ENCODE measurements around the gene WIPF2. TPM values are rescaled to one million over a fixed set of nuclear protein-coding genes. Genes with fewer than 3 reads are reported as not detected.

WIPF2 gene
- total and polyA plus RNA-seq, 5 experiments from 2014 or later = 6.4 to 32.7 (median 7.5) TPM

DNA sequence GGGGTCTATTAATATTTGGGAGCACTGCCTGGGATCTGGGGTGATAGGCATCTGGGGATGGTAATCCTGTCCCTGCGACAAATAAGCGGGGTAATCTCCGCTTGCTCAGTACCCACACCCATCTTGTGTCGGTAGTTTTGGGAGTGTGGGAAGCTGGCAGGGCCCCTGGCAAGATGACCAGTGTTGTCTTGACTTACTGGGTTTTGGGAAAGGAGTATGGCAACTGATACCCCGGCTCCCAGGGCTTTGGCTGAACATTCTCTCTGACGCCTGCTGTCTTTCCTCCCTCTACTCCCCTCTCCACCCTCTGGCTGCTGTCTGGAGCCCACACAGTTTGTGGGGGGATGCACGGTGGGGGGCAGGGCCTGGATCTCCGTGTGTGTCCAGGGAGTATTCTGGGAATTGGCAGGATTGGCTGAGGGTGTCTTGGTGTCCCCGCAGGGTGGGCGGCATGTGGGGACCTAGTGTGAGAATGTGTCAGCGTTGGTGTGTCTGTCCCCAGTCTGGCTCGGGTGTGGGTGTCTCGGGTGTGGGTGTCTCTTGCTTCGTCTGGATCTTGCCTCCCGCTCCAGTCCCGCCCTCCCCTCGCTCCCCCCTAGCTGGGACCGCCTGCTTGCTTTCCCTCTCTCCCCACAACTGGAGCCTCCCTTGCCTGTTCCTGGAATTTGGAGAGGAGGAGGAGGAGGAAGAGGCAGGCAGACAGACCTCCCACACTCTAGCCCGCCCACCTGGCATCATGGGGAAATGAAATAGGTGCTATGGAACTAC, 101.8 kb downstream of the WIPF2 start:
- H3K27me3 Mint-ChIP-seq = peaks cover 0 to 6% (median 0%) of the 10 kb centered on the region in 5 donors
- H3K4me1 Mint-ChIP-seq = peaks cover 54 to 89% (median 83%) of the 10 kb centered on the region in 4 donors
- peak in 4 of 10 donors; percentile 34 to 68 (median 43) for DNase-seq
- ATAC-seq = no peak
- peak overlapping the region; percentile 83 to 97 (median 96) for H3K4me3 Mint-ChIP-seq
- POLR2A ChIA-PET = interaction anchor here (1.0 to 28.1 kb wide), 9 partner anchors 5 to 283 kb away, joined by 4 to 458 read pairs (median 14); partner anchors contain the start of genes CCR7 and RARA
- peaks cover 0 to 5% (median 0%) of the 10 kb centered on the region in 9 donors for H3K9me3 Mint-ChIP-seq
- H3K27ac Mint-ChIP-seq = peak overlapping the region; percentile 98 to 100 (median 100)
- H3K36me3 Mint-ChIP-seq = peaks cover 0 to 2% (median 0%) of the 10 kb centered on the region in 3 donors

DNA sequence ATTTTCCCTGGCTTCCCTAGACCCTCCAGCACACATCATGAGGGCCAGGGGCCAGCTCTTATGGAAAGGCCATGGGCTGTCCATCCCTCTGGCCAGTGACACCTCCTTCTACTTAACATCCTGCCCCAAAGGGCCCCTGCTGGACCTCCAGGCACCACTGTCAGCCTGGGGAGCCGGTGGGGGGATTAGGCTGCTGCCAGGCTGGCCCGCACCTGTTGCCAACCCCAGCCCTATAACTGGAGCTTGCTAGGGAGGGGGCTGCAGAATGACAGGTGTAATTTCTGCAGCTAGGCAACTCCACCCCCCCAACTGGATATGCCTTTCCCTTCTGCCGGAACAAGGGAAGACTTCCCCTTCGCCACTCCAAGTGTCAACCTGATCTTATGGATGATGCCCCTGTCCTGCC, 102.4 kb downstream of the WIPF2 start:
- Mint-ChIP-seq H3K4me1 (peaks cover 54 to 89% (median 86%) of the 10 kb centered on the region in 4 donors), H3K36me3 (peaks cover 0 to 2% (median 0%) of the 10 kb centered on the region in 3 donors), H3K4me3 (peak overlapping the region; percentile 83 to 97 (median 96)), H3K27ac (peak overlapping the region; percentile 98 to 100 (median 100)), H3K27me3 (peaks cover 0 to 6% (median 0%) of the 10 kb centered on the region in 5 donors), H3K9me3 (peaks cover 0 to 5% (median 0%) of the 10 kb centered on the region in 9 donors)
- DNase-seq (peak in 2 of 10 donors; percentile 19 to 63), ATAC-seq (no peak)
- POLR2A ChIA-PET = interaction anchor here (0.6 to 28.1 kb wide), 10 partner anchors 5 to 1264 kb away, joined by 4 to 458 read pairs (median 12); partner anchors contain the start of gene RARA

DNA sequence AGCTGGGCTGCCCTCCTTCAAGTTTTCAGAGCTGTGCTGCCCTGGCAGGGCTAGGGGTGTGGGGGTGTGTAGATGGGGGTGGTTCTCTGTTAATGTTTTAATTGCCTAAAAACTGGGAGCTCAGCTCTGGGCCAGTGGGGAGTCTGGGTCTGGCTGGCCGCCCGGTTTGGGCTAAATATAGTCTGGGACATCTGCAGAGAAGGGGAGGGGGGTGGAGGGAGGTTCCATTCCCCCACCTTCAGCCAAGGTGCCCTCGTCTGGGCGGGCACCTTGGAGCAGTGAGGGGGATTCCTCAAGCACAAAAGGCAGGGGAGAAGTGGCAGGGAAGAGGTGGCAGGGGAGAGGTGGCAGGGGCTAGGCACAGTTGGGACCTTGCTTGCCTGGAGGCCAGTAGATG, 102.9 kb downstream of the WIPF2 start:
- ATAC-seq = peak in 1 of 2 donors; percentile 0
- Mint-ChIP-seq H3K36me3 (peaks cover 0 to 2% (median 0%) of the 10 kb centered on the region in 3 donors), H3K4me3 (peak overlapping the region; percentile 83 to 97 (median 96)), H3K9me3 (peaks cover 0 to 5% (median 0%) of the 10 kb centered on the region in 9 donors), H3K27me3 (peaks cover 0 to 6% (median 0%) of the 10 kb centered on the region in 5 donors), H3K4me1 (peaks cover 55 to 91% (median 89%) of the 10 kb centered on the region in 4 donors), H3K27ac (peak overlapping the region; percentile 98 to 100 (median 100))
- DNase-seq = peak in 4 of 10 donors; percentile 54 to 69 (median 64)
- POLR2A ChIA-PET = interaction anchor here (0.6 to 28.1 kb wide), 13 partner anchors 4 to 1265 kb away, joined by 3 to 458 read pairs (median 9); partner anchors contain the start of gene RARA

DNA sequence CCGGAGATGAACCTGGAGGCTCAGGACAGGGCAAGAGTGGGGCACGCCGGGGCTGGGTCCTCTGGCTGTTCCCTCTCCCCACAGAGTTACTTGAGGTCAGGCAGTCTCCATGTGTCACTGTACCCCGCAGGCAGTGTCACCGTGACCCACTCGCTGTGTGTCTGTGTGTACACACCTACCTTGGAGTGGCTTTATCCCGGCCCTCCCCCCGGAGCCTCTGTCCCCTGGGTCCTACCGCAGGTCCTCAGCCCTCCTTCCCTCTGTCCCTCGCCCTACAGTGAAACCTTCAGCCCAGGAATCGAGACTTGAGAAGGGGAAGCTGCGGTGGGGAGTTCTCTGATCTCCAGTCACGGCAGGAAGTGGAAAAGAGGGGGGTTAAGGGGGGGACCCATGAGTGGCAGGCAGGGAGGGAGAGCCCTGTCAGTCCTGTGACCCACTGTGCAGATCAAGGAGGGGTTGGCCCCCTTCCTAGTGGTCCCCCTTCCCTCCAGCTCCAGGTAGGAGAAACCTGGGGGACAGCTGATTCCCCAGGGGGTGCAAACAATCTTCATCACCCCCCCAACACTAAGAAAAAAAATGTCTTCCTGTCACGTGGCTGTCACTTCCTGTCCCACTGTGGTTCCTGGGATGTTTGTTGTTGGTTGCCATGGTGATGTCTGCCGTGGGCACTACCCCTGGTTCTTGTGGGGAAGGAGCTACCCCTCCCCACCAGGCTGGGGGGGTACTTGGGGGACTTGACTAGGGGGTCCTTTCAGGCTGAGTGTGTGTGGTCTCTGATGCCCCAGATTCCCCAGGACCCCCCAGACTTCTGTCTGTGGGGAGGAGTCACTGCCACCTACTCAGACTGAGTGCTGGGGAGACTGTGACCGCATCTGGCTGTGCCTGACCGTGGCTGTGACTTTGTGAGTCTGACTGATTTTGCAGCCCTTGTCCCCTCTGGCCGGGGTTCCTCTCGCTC, 103.5 kb downstream of the WIPF2 start:
- POLR2A ChIA-PET = interaction anchor here (0.5 to 28.1 kb wide), 19 partner anchors 4 to 1955 kb away, joined by 3 to 458 read pairs (median 5); partner anchors contain the start of genes EIF1, NR1D1 and RARA
- Mint-ChIP-seq H3K4me3 (peak overlapping the region; percentile 83 to 97 (median 96)), H3K9me3 (peaks cover 0 to 5% (median 0%) of the 10 kb centered on the region in 9 donors), H3K27ac (peak overlapping the region; percentile 98 to 100 (median 100)), H3K4me1 (peaks cover 60 to 96% (median 89%) of the 10 kb centered on the region in 4 donors), H3K36me3 (peaks cover 0 to 2% (median 0%) of the 10 kb centered on the region in 3 donors), H3K27me3 (peaks cover 0 to 6% (median 0%) of the 10 kb centered on the region in 5 donors)
- DNase-seq = peak; percentile 74 to 100 (median 97)
- peak; percentile 31 to 40 for ATAC-seq

DNA sequence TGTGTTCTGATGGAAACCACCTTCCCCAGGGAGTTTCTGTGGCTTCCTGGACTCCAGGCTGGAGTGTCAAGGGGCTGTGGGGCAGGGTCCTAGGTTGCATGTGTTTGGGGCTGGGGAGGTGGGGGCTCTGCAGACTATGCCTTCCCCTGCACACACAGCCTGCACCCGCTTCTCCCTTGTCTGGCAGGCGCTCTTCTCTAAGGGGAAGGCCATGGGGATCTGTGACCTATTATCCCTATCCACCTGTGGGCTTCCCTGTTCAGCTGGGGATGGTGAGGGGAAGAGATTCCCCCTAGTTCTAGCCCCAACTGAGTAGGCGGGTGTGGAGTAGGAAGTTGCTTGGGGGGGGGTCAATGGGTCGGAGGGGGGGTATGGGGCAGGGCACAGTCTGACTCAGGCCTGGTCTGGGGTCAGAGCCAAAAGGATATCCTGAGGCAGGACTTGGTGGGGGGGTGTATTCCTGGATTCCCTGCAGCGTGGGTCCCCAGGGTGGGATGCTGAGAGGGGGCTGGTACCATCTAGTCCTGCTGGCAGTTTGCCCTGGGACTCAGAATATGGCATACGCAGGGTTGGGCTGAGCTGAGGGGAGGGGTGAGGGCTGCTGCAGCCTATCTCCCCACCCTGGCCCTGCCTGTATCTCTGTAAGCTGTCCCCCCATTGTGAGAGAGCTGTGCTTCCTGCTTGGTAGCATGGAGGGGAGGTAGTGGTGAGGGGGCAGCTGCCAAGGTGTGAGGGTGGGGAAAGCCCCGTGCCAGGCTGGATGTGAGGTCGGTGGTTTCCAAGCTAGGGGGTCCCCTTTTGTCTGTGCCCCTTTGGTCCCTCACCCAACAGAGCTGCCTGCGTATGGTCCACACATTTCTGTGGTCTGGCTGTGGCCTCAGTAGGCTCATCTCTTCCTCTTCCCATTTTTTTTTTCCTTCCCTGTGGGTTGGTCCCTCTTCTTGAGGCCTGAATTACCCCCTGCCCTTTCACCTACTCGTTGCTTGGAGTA, 104.6 kb downstream of the WIPF2 start:
- Mint-ChIP-seq H3K4me1 (peaks cover 62 to 97% (median 94%) of the 10 kb centered on the region in 4 donors), H3K9me3 (peaks cover 0 to 5% (median 0%) of the 10 kb centered on the region in 9 donors), H3K27me3 (peaks cover 0 to 6% (median 0%) of the 10 kb centered on the region in 5 donors), H3K4me3 (peak overlapping the region; percentile 83 to 97 (median 96)), H3K27ac (peak overlapping the region; percentile 98 to 100 (median 100)), H3K36me3 (peaks cover 0 to 2% (median 0%) of the 10 kb centered on the region in 3 donors)
- ATAC-seq = peak; percentile 43 to 61
- peak; percentile 64 to 94 (median 88) for DNase-seq
- POLR2A ChIA-PET = interaction anchor here (0.5 to 28.1 kb wide), 18 partner anchors 3 to 1366 kb away, joined by 3 to 458 read pairs (median 6); partner anchors contain the start of genes EIF1, KRTAP4-12, NR1D1 and RARA

DNA sequence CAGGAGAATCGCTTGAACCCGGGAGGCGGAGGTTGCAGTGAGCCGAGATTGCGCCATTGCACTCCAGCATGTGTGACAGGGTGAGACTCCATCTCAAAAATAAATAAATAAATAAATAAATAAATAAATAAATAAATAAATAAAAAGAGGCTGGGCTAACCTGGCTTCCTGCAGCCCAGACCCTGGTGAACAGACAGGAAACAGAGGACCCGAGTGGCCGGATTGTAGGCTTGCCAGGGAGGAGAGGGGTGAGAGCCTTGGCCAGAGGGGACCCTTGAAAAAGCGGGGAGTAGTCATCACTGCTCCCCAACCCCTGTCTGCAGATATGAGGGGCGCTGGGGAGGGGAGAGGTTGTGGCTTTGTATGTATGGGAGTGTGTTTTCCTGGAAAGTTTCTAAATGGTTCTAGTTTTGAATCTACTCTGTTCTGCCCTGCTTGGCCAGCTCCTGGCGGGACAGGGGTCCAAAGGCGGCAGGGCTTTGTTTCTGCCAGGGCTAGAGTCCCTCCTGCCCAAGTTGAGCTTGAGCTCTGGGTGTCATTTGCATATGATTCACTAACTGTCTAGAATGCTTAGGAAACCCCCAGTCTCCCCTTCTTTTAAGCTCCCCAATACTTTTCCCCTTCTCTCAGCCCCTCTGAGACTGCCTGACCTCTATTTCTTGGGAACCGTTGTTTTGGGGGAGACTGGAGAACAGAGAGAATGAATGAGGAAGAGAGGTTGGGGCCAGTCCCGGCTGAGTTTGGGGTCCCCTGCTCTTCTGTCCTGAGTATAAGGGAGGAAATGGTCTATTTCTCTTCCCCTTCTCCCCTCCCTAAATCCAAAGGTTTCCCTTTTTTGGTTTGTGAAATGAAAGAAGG, 106.3 kb downstream of the WIPF2 start:
- peak overlapping the region; percentile 98 to 100 (median 100) for H3K27ac Mint-ChIP-seq
- H3K9me3 Mint-ChIP-seq = peaks cover 0 to 5% (median 0%) of the 10 kb centered on the region in 9 donors
- H3K36me3 Mint-ChIP-seq = peaks cover 0 to 2% (median 0%) of the 10 kb centered on the region in 3 donors
- H3K27me3 Mint-ChIP-seq = peaks cover 0 to 6% (median 0%) of the 10 kb centered on the region in 5 donors
- peaks cover 57 to 96% (median 95%) of the 10 kb centered on the region in 4 donors for H3K4me1 Mint-ChIP-seq
- ATAC-seq (no peak), DNase-seq (peak in 3 of 10 donors; percentile 27 to 64 (median 37))
- peak overlapping the region; percentile 71 to 96 (median 88) for H3K4me3 Mint-ChIP-seq
- POLR2A ChIA-PET = interaction anchor here (0.7 to 28.1 kb wide), 8 partner anchors 1 to 279 kb away, joined by 3 to 458 read pairs (median 8); partner anchors contain the start of genes NR1D1 and RARA

DNA sequence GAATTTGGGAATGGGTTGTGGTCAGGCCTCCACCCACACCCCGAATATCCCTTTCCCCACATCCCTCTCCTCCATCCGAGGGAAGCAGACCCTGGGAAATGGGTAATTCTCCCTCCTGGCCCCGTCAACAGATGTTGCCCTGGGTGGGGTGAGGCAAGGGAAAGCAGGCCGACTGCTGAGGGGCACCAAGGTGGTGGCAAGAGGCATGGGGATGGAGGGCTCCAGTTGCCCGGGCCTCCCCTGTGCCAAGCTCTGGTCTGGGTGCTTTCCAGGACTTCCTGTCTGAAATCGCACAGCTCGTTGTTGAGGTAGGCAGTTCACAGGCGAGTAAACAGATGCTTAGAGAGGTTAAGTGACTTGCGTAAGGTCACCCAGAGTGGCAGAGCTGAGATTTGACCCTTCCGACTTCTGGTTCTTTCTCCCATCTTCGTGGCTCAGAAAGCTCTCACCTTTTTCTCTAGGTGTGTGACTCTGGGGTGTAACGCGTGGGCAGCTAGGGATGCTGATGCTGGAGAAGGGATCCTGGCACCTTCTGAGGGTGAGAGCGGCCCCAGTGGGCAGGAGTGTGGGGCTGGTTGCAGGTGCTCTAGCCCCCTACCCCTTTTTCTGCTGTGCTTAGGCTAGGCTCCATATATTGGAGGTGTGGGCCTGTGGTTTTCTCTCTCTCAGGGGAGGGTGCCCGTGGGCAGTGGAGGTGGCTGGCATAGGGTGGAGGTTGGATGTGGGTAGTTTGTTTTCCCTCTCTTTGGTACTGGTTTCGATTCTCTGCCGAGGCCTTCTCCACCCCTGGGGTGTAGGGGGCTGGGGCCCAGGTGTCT, 107.1 kb downstream of the WIPF2 start:
- Mint-ChIP-seq H3K4me3 (peak overlapping the region; percentile 71 to 92 (median 88)), H3K36me3 (peaks cover 0 to 2% (median 2%) of the 10 kb centered on the region in 3 donors), H3K4me1 (peaks cover 58 to 96% (median 95%) of the 10 kb centered on the region in 4 donors), H3K9me3 (peaks cover 0 to 5% (median 0%) of the 10 kb centered on the region in 9 donors), H3K27ac (peak overlapping the region; percentile 98 to 100 (median 100)), H3K27me3 (peaks cover 0 to 6% (median 0%) of the 10 kb centered on the region in 5 donors)
- POLR2A ChIA-PET = interaction anchor here (0.7 to 28.1 kb wide), 10 partner anchors 0 to 278 kb away, joined by 3 to 458 read pairs (median 5); partner anchors contain the start of genes NR1D1 and RARA
- DNase-seq = peak in 9 of 10 donors; percentile 53 to 78 (median 63)
- peak; percentile 13 to 24 for ATAC-seq

DNA sequence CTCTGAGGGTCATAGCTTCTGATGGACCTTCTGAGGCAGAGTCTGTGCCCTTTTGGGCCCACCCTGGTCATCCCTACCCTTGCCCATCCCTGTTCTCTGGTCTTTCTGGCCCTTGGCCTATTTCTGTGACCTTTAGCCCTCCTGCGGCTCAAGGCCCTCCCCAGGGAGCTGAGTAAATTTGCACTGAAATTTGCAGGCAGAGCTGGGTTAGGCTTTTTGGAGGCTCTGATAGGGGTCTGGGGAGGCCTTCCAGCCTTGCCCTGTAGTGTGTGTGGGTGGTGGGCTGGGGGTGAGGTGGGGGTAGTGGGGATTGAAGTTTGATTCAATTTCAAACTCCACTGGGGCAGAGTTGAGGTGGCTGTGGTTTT, 107.7 kb downstream of the WIPF2 start:
- Mint-ChIP-seq H3K27ac (peak overlapping the region; percentile 98 to 100 (median 100)), H3K4me1 (peaks cover 56 to 96% (median 95%) of the 10 kb centered on the region in 4 donors), H3K9me3 (peaks cover 0 to 5% (median 0%) of the 10 kb centered on the region in 9 donors), H3K4me3 (peak overlapping the region; percentile 71 to 92 (median 88)), H3K36me3 (peaks cover 0 to 7% (median 2%) of the 10 kb centered on the region in 3 donors), H3K27me3 (peaks cover 0 to 6% (median 0%) of the 10 kb centered on the region in 5 donors)
- POLR2A ChIA-PET = interaction anchor here (1.2 to 28.1 kb wide), 6 partner anchors 1 to 227 kb away, joined by 3 to 458 read pairs (median 146); partner anchors contain the start of genes NR1D1 and RARA
- no peak for ATAC-seq
- DNase-seq = no peak

DNA sequence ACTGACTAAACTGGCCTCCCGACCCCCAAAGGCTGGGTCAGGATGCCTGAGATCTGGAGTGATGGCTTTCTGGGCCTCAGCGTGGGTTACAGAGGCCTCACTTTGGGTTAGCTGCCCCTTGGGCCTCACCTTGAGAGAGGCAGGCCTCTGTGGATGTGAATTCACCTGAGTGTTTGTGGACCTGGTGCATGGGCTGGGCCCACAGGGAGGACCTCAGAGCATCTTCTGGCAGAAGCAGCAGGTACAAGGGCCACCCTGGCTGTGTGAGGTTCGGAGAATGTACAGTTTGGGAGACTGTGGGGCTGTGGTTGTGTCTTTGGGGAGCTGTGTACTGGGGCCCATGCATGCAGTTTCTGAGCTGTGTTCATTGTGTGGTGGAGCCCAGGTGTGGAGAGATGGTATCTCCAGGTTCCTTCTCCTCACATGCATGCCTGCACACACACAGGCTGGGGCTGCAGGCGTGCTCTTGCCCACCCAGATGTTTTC, 108.2 kb downstream of the WIPF2 start:
- Mint-ChIP-seq H3K9me3 (peaks cover 0 to 5% (median 0%) of the 10 kb centered on the region in 9 donors), H3K27me3 (peaks cover 0 to 6% (median 0%) of the 10 kb centered on the region in 5 donors), H3K27ac (peak overlapping the region; percentile 98 to 100 (median 100)), H3K4me3 (peak overlapping the region; percentile 50 to 92 (median 88)), H3K36me3 (peaks cover 0 to 8% (median 2%) of the 10 kb centered on the region in 3 donors), H3K4me1 (peaks cover 54 to 93% (median 92%) of the 10 kb centered on the region in 4 donors)
- DNase-seq (peak in 1 of 10 donors; percentile 58), ATAC-seq (no peak)
- POLR2A ChIA-PET = interaction anchor here (1.1 to 23.1 kb wide), 6 partner anchors 15 to 228 kb away, joined by 3 to 458 read pairs (median 8); partner anchors contain the start of genes NR1D1 and RARA

All from naive thymus-derived CD8-positive, alpha-beta T cell (primary cell).